Measurements from ENCODE around the gene JRKL.
"Not testable (repeated sequence)": the region's sequence is repeated elsewhere in the genome, so short reads cannot be mapped to it uniquely, and the experiment has no call there.

JRKL gene

GRCh38 chr11:96396637-96397036, 6.8 kb downstream of the JRKL start:
- DNase-seq, result no peak

GRCh38 chr11:96397863-96398262, 8.1 kb downstream of the JRKL start:
- DNase-seq, result no peak

- DNase-seq, result no peak
Measured at GRCh38 chr11:96400697-96401096, 10.9 kb downstream of the JRKL start.

GRCh38 chr11:96411412-96411811, 21.6 kb downstream of the JRKL start:
- DNase-seq, result not testable (repeated sequence)

GRCh38 chr11:96412761-96413381, 23.1 kb downstream of the JRKL start:
- DNase-seq, result no peak

GRCh38 chr11:96413408-96413807, 23.6 kb downstream of the JRKL start:
- DNase-seq, result no peak

GRCh38 chr11:96424693-96425092, 34.9 kb downstream of the JRKL start:
- no peak for DNase-seq

GRCh38 chr11:96430668-96431067, 40.9 kb downstream of the JRKL start:
- DNase-seq, result no peak

- DNase-seq, result not testable (repeated sequence)
Measured at GRCh38 chr11:96432654-96433053, 42.8 kb downstream of the JRKL start.

Measured in NCI-H2029 treated with DMSO at 0.1 percent for 48 hours (cell line).